Stimulated activated CD8-positive, alpha-beta memory T cell treated with anti-CD3 and anti-CD28 coated beads, Interleukin-15, amount 100 ng/mL, for 48 hours (primary cell): ENCODE measurements around the gene SIRT4.
"Not testable (repeated sequence)": the region's sequence is repeated elsewhere in the genome, so short reads cannot be mapped to it uniquely, and the experiment has no call there.

Experiments
- DNase-seq, 2 donors: peaks; one replicate each; pipeline ENCODE4 v3.0.0-alpha.2; 2020; ENCODE audit warnings: low read depth in 2 of 2

Gene SIRT4

GRCh38 chr12:120335447-120335846, 33.3 kb downstream of the SIRT4 start:
- DNase-seq = peak; percentile 20 to 33

- not testable (repeated sequence) for DNase-seq
Observed at GRCh38 chr12:120336392-120336791, 34.3 kb downstream of the SIRT4 start.

- no peak for DNase-seq
Observed at GRCh38 chr12:120337730-120338129, 35.6 kb downstream of the SIRT4 start.

DNA sequence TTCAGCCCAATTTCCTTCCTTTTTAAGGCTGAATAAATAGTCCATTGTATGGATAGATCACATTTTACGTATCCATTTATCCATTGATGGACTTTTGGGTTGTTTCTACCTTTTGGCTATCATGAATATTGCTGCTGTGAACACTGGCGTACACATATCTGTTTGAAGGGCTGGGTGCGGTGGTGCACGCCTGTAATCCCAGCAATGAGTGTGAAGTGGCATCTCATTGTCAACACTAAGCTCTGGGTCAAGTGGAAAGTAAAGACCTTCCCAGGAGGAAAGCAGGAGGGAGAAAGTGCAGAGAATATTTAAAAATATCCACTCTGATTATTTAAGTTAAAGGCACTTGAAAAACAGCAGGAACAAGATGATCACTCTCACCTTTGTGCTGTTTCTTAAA, 37.1 kb downstream of the SIRT4 start:
- no peak for DNase-seq

- no peak for DNase-seq
Observed at GRCh38 chr12:120342175-120343038, 40.3 kb downstream of the SIRT4 start.

GRCh38 chr12:120343039-120343537, 41.0 kb downstream of the SIRT4 start:
- no peak for DNase-seq

GRCh38 chr12:120343692-120344091, 41.6 kb downstream of the SIRT4 start:
- DNase-seq = no peak

DNA sequence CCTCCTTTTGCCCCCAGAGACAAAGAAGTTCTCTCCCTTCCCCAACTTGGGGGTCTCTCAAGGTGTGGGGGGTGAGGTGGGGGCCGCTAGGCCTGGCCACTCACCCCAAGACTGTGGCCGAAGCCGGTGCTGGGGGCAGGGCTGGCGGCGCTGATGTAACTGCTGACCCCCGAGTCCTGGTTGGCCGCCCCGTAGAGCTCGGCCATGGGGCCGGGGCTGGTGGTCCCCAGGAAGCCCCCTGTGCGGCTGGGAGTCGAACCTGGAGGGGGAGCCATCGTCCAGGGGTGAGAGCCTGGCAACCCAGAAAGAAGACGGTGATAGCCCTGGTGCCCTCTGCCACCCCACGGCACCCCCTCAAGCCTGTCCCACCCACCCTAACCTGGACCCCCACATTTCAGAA, 43.9 kb downstream of the SIRT4 start:
- DNase-seq = no peak

DNA sequence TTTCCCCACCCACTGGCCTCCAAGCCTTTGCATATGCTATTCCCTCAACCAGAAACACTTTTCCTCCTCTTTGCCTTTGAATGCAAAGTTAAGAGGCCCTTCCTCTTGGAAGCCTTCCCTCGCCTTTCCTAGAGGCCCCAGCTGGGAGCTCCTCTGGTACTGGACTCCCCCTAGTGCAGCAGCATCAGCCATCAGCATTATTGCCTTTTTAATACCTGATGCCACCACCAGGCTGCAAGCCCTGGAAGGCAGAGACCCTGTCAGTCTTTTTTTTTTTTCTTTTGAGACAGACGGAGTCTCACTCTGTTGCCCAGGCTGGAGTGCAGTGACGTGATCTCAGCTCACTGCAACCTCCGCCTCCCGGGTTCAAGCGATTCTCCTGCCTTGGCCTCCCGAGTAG, 44.6 kb downstream of the SIRT4 start:
- DNase-seq = no peak

DNA sequence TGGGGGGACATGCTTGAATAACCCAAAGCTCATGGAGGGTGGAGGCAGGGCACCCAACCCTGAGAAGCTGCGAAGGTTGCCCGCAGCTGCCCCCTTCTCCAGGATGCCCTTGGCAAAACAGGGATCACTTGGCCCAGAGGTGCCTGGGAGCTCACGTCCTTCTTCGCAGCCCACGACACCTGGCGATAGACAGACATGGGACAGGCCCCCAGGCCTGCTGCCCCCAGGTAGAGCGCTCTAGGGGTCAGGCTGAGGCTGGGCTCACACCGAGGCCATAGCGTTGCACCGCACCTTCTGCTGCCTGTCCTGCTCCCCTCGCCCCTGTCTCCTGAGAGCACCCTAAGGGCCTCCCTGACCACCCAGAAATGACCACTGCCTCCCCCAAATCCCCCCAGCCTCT, 45.6 kb downstream of the SIRT4 start:
- no peak for DNase-seq

DNA sequence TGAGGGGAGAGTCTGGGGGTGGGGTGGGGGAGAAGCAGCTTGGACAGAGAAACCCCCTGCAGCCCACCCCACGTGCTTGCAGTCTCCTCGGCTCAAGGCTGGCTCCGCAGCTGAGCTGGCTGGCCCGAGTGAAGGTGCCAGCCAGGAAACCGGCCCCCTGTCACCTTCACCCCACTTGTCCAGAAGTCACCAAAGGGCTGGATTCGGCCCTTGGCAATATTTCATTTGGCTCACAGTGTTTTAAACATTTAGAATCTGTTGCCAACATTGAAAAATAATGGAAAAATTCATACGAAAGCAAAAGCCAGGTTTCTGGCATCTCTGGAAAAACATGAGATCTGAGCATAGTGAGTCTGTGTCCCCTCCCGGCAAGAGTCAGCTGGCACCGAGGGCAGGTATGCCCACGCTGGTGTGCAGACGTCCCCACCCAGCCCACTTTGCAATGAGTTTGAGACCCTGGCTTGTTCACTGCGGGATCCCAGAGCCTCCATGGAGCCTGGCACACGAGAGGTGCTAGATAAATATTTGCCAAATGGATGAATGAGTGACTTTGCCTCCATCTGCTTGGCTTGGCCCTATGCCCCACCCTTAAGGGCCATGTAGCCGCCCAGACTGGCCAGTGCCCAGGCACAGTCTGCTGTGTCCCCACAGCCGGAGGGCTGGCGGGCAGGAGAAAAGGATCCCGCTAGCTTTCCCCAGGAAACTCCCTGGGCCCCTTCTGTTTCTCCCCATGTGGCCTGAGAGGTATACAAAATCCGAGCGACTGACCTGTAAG, 48.6 kb downstream of the SIRT4 start:
- no peak for DNase-seq

- no peak for DNase-seq
Observed at GRCh38 chr12:120352117-120352516, 50.0 kb downstream of the SIRT4 start.

GRCh38 chr12:120353136-120353535, 51.0 kb downstream of the SIRT4 start:
- DNase-seq = no peak

GRCh38 chr12:120353556-120354317, 51.6 kb downstream of the SIRT4 start:
- no peak for DNase-seq

- DNase-seq = peak; percentile 59
Observed at GRCh38 chr12:120356567-120357030, 54.5 kb downstream of the SIRT4 start.

GRCh38 chr12:120357104-120357503, 55.0 kb downstream of the SIRT4 start:
- DNase-seq = no peak

DNA sequence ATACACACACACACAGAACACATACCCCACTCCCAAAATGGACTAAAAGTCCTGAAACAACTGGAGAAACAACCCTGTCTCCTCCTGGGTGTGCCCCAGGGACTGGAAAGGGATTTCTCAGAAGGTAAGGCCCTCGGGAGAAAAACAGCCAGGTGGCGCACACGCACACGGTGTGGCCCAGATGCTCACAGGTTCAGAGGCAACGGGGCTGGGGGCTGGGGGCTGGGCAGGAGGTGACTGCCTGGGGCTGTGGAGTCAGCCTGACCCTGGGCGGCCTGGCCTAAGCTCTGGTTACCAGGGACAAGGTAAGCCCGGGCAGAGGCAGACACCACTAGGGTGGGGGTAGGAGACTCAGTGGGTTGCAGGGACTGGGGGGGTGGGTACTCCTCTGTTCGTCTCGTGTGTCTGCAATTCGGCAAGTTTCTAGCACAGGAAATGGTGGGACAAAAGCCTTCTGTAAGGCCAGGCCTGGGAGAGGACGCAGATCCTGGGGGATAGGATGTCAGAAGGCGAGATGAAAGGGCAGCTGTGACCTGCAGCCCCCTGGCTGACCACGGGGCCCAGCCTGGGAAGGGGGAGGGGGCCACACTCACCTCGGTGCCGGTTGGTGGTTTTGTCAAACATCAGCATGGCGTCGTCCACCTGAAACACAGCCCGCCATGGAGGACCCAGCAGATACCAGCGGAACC, 56.4 kb downstream of the SIRT4 start:
- DNase-seq = no peak

DNA sequence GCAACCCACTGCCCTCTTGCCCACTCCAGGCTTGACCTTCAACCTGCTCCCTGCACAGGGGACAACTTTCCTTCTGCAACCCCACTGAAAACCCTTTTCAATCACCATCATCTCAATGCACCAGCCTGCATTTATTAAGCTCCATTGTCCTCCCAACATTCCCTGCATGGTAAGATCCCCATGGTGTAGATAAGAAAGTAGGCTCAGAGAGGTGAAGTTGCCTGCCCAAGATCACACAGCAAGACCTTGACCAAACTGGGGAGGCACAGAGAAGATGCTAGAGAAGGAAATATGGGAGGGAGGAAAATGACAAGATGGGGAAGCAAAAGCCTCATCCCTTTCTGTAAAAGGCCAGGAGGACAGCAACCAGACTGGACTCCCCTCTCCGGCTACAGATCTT, 57.0 kb downstream of the SIRT4 start:
- DNase-seq = no peak

DNA sequence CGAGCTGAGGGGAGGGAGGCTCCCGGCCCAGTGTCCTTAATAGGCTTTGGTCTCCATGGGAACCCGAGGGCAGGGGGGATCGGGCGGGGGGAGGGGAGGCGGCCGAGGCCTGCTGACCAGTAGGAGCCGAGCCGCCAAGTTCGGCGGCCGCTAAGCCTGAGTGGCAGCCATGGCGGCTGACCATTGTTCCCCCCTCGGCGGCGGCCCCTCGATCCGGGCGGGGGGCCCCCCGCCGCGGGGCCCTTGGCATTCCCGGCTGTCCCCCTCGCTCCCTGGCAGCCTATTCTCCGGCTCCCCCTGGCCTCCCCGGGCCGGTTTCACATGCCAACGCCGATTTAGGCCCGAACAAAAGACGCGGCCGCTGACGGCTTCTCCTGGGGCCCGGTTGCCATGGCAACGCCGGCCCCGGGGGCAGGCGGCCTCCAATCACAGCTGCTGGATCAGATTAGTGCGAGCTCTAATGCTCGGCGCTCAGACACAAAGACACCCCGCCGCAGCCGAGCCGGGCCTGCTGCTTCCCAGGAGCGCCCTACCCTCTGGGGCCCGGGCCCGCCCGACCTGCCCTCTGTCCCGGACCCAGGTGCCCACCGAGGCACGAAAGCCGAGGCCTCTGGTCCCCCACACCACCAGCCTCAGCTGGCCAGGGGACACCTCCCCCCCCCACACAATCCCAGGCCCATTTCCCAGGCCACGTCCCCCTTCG, 59.5 kb downstream of the SIRT4 start:
- no peak for DNase-seq
